GM23338 (cell line): ENCODE data around the gene GNS. TPM values are rescaled to one million over a fixed set of nuclear protein-coding genes. Genes with fewer than 3 reads are reported as not detected.

Experiments
- ATAC-seq: fragments of 200-7000 bp; cut with Tn5 transposase; 3 replicates; pipeline ENCODE4 v1.9.1; 2020
- DNase-seq: peaks from one replicate; pipeline ENCODE4 v3.0.0-alpha.2; 2015; ENCODE audit warnings: low spot score
- H2AFZ ChIP-seq: fragments of 200-600 bp; sonication (generic); 2 replicates; pipeline ENCODE4 v1.8.0; 2016; ENCODE audit warnings: antibody characterized with exemption, mild to moderate bottlenecking, moderate library complexity
- H3F3A ChIP-seq: fragments of 200-600 bp; sonication (generic); replicated peaks from 2 replicates; pipeline ENCODE4 v1.8.0; 2017; ENCODE audit warnings: antibody characterized with exemption, mixed run types, low read depth
- H3K27ac ChIP-seq: fragments of 200-600 bp; sonication (generic); 2 replicates; pipeline ENCODE4 v1.6.1; 2016; ENCODE audit warnings: low read depth
- H3K27me3 ChIP-seq: fragments of 200-600 bp; sonication (generic); 2 replicates; pipeline ENCODE4 v1.8.0; 2016; ENCODE audit warnings: mild to moderate bottlenecking, mixed run types, moderate library complexity; ENCODE audit not compliant: insufficient read depth
- H3K36me3 ChIP-seq: fragments of 200-600 bp; sonication (generic); 2 replicates; pipeline ENCODE4 v1.8.0; 2016; ENCODE audit warnings: mild to moderate bottlenecking; ENCODE audit not compliant: insufficient read depth
- H3K4me1 ChIP-seq: fragments of 200-600 bp; sonication (generic); 2 replicates; pipeline ENCODE4 v1.8.0; 2016; ENCODE audit warnings: mild to moderate bottlenecking, moderate library complexity; ENCODE audit not compliant: insufficient read depth
- H3K4me2 ChIP-seq: fragments of 200-600 bp; sonication (generic); 2 replicates; pipeline ENCODE4 v1.7.1; 2017; ENCODE audit warnings: mixed run types
- H3K4me3 ChIP-seq: fragments of 200-600 bp; sonication (generic); 2 replicates; pipeline ENCODE4 v1.6.1; 2016; ENCODE audit warnings: mixed run types
- H3K79me2 ChIP-seq: fragments of 200-600 bp; sonication (generic); replicated peaks from 2 replicates; pipeline ENCODE4 v1.8.0; 2017; ENCODE audit warnings: mild to moderate bottlenecking; ENCODE audit not compliant: insufficient read depth
- H3K9me2 ChIP-seq: fragments of 200-600 bp; sonication (generic); 2 replicates; pipeline ENCODE4 v1.8.0; 2017; ENCODE audit not compliant: insufficient read depth
- H4K20me1 ChIP-seq: fragments of 200-600 bp; sonication (generic); replicated peaks from 2 replicates; pipeline ENCODE4 v1.8.0; 2017; ENCODE audit warnings: mild to moderate bottlenecking; ENCODE audit not compliant: insufficient read depth
- H3K27ac Mint-ChIP-seq: 2 replicates; pipeline ENCODE4 v1.8.0; 2020; ENCODE audit warnings: inconsistent platforms, mild to moderate bottlenecking, moderate library complexity, mixed read lengths
- H3K27me3 Mint-ChIP-seq: 3 replicates; pipeline ENCODE4 v1.8.0; 2022; ENCODE audit warnings: low read depth, mild to moderate bottlenecking, moderate library complexity, mixed read lengths, inconsistent platforms; ENCODE audit not compliant: insufficient read depth, poor library complexity
- H3K36me3 Mint-ChIP-seq: 3 replicates; pipeline ENCODE4 v1.8.0; 2021; ENCODE audit warnings: low read depth, mild to moderate bottlenecking, inconsistent platforms, moderate library complexity, mixed read lengths
- H3K4me1 Mint-ChIP-seq: 3 replicates; pipeline ENCODE4 v1.8.0; 2020; ENCODE audit warnings: mild to moderate bottlenecking, inconsistent platforms, mixed read lengths
- H3K4me3 Mint-ChIP-seq: 3 replicates; pipeline ENCODE4 v1.8.0; 2021; ENCODE audit warnings: moderate library complexity, mild to moderate bottlenecking, inconsistent platforms, mixed read lengths
- H3K9me3 Mint-ChIP-seq: 3 replicates; pipeline ENCODE4 v1.8.0; 2020; ENCODE audit warnings: moderate library complexity, mild to moderate bottlenecking, inconsistent platforms, mixed read lengths
- CTCF ChIP-seq, 2 experiments: fragments of 200-600 bp in 1 of 2; sonication (generic) in 1 of 2; conservative IDR thresholded peaks; 2 replicates each; pipeline versions ENCODE4 v1.5.1 to v1.6.1; 2016 to 2017; ENCODE audit warnings: antibody characterized with exemption in 2 of 2, low read depth in 2 of 2, mild to moderate bottlenecking in 2 of 2, moderate library complexity in 1 of 2
- EZH2 ChIP-seq: fragments of 200-600 bp; sonication (generic); IDR thresholded peaks from one replicate; pipeline ENCODE4 v1.8.0; 2017; ENCODE audit warnings: antibody characterized with exemption, mild to moderate bottlenecking, low read depth; ENCODE audit not compliant: unreplicated experiment
- ZNF462 ChIP-seq: fragments of 250-450 bp; sonication (Bioruptor Pico); IDR thresholded peaks from 2 replicates; pipeline ENCODE4 v1.5.0; 2020; ENCODE audit warnings: mild to moderate bottlenecking, moderate library complexity
- polyA plus RNA-seq: library from polyadenylated mRNA; unstranded; fragments of >200 nt; fragmentation: Nextera tagmentation; extraction: Ambion mirVana; gene quantifications from 2 replicates; pipeline ENCODE4 v1.2.1, GENCODE V29; 2016
- total RNA-seq: library from RNA; depleted of rRNA; stranded (reverse); fragments of >200 nt; shearing (Covaris generic); gene quantifications from 2 replicates; pipeline ENCODE4 v1.2.3, GENCODE V29; 2014

The GNS gene
- total and polyA plus RNA-seq, 2 experiments from 2014 or later, result 12.3 to 34.9 TPM

- no peak for TF ChIP-seq ZNF462 (CRISPR knock-in tag)
Measured at GRCh38 chr12:64797156-64797555, 38.0 kb upstream of the GNS start (continued).

GRCh38 chr12:64796205-64796845 lies 37.1 kb upstream of the GNS start:
- DNase-seq, result peak; percentile 95
- peak; percentile 79 for ATAC-seq
- Histone ChIP-seq H3K4me3 (no peak overlapping the region), H3K36me3 (no peaks in the 10 kb centered on the region), H3K27me3 (no peaks in the 10 kb centered on the region), H2AFZ (no peak overlapping the region), H3K4me1 (no peaks in the 10 kb centered on the region), H3K4me2 (no peak overlapping the region), H3K9me2 (no peaks in the 10 kb centered on the region), H3K79me2 (no peaks in the 10 kb centered on the region), H3F3A (no peaks in the 10 kb centered on the region), H3K27ac (no peak overlapping the region), H4K20me1 (no peaks in the 10 kb centered on the region)
- Mint-ChIP-seq H3K4me1 (peaks cover 2% of the 10 kb centered on the region; the same call in 2 of the 3 replicates), H3K4me3 (no peak overlapping the region), H3K27ac (peak overlapping the region; percentile 39; the same call in 1 of the 2 replicates), H3K9me3 (no peaks in the 10 kb centered on the region), H3K27me3 (peaks cover 5% of the 10 kb centered on the region), H3K36me3 (no peaks in the 10 kb centered on the region)
- TF ChIP-seq EZH2, result no peak
- peak; percentile 69 to 96 for TF ChIP-seq CTCF (conservative IDR thresholded peaks at IDR 0.05; ENCODE audit: low read depth in 2 of 2)
